GM21360 (cell line): ENCODE results near the gene RNASEH1.
A peak's percentile ranks its signal among the peaks of the same experiment; 100 is the strongest.
"Not testable (repeated sequence)": the region's sequence is repeated elsewhere in the genome, so short reads cannot be mapped to it uniquely, and the experiment has no call there.

Source experiments
- ATAC-seq: cut with Tn5 transposase; IDR thresholded peaks from one replicate; pipeline ENCODE4 v1.9.1; 2021; ENCODE audit warnings: mild to moderate bottlenecking, moderate library complexity; ENCODE audit not compliant: unreplicated experiment

RNASEH1 gene

DNA sequence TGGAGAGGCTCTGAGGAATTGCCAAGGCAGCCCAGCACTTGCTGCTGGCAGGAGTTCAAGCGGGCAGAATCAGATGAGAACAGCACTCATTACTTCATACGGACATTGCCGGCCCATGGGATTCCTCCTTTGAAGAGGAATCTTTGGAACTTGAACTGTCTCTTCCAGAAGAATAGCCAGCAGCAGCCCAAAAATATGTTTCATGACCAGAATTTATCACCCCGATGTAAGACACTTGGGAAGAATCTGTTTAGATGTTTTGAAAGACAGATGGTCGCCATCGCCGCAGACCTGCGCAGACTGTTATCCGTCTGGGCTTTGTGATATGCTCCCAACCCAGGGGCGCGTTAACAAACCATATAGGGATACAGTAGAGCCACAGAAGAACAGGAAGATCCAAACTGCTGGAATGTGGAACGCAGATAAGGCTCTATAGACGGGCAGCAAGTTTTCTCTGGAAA is 35.1 kb downstream of the RNASEH1 start:
- ATAC-seq = no peak

- no peak for ATAC-seq
Observed at GRCh38 chr2:3520591-3520990, 37.5 kb downstream of the RNASEH1 start.

GRCh38 chr2:3519255-3520205 is 38.6 kb downstream of the RNASEH1 start, which contains the start of gene ADI1:
Gene ADI1, minus strand, starts transcription at chr2:3519531. Its CDS starts 44 bp downstream, at chr2:3519487.
- peak; percentile 64 for ATAC-seq

DNA sequence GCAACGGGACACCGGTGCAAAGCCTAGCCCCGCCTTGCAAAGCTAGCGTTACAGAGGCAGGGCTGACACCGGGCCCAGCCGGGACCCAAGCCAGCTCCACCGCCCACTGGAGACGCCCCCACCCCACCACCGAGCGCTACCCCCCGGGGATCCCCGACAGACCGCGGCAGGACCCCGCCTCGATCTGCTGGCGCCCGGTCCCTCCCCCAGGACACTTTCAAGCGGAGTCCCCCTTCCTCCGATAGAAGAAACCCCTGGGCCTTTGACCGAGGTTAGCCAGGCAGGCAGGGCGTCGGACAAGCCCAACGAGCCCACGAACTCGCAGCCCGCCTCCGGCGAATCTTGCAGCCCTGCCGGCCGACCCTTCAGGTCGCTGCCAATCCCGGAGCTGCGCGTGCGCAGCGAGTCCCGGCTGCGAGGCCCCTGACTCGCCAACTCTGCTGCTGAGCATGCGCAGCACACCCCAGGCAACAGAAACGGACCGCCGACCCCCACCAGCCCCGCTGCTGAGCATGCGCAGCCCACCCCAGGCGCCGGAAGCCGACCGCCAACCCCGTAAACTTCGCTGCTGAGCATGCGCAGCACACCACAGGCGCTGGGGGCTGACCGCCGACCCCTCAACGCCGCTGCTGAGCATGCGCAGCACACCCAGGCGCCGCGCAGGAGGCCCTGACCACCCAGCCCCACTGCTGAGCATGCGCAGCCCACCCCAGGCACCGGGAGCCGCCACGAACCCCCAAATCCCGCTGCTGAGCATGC is 39.5 kb downstream of the RNASEH1 start:
- peak; percentile 80 for ATAC-seq

GRCh38 chr2:3517948-3518495 is 40.1 kb downstream of the RNASEH1 start:
- no peak for ATAC-seq

DNA sequence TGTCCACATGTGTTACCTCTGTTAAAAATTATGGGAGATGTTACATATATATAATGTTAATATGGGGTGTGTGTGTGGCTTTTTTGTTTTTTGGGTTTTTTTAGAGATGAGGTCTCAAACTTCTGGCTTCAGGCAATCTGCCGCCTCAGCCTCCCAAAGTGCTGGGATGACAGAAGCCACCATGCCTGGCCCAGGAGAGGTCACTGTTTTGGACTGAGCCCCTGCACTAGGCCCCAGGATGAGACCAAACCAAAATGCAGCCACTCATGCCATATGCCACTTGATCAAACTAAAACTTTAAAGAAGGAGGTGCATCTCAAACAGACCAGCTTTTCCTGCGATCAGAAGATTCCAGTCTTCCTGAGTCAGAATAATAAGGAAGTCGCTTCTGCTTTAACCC is 41.3 kb downstream of the RNASEH1 start:
- no peak for ATAC-seq

- not testable (repeated sequence) for ATAC-seq
Observed at GRCh38 chr2:3515438-3515837, 42.7 kb downstream of the RNASEH1 start.

DNA sequence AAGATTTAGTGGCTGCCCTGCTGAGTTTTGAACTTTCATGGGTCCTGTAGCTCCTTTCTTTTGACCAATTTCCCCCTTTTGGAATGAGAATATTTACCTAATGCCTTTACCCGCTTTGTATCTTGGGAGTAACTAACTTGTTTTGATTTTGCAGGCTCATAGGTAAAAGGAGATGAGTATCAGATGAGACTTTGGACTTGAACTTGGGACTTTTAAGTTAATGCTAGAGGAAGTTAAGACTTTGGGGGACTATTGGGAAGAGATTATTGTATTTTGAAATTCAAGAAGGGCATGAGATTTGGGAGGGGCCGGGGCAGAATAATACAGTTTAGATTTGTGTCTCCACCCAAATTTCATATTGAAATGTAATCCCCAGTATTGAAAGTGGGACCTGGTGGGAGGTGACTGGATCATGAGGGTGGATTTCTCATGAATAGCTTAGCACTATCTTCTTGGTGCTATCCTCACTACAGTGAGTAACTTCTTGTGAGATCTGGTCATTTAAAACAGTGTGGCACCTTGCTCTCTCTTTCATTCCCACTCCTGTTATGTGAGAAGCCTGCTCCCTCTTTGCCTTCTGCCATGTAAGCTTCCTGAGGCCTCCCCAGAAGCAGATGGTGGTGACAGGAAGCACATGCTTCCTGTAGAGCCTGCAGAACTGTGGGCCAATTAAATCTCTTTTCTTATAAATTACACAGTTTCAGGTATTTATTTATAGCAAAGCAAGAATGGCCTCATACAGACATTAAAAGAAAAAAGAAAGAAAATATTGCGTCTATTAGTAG is 44.9 kb downstream of the RNASEH1 start:
- ATAC-seq = no peak

- no peak for ATAC-seq
Observed at GRCh38 chr2:3512086-3512485, 46.0 kb downstream of the RNASEH1 start.

- no peak for ATAC-seq
Observed at GRCh38 chr2:3505771-3506170, 52.4 kb downstream of the RNASEH1 start.

DNA sequence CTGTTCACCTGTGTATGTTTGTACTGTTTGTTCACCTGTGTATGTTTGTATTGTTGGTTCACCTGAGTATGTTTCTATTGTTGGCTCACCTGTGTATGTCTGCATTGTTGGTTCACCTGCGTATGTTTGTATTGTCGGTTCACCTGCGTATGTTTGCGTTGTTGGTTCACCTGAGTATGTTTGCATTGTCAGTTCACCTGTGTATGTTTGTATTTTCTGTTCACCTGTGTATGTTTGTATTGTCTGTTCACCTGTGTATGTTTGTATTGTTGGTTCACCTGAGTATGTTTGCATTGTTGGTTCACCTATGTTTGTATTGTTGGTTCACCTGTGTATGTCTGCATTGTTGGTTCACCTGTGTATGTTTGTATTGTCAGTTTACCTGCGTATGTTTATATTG is 53.4 kb downstream of the RNASEH1 start:
- no peak for ATAC-seq

GRCh38 chr2:3503483-3503882 is 54.6 kb downstream of the RNASEH1 start:
- no peak for ATAC-seq

GRCh38 chr2:3503046-3503445 is 55.1 kb downstream of the RNASEH1 start:
- no peak for ATAC-seq

DNA sequence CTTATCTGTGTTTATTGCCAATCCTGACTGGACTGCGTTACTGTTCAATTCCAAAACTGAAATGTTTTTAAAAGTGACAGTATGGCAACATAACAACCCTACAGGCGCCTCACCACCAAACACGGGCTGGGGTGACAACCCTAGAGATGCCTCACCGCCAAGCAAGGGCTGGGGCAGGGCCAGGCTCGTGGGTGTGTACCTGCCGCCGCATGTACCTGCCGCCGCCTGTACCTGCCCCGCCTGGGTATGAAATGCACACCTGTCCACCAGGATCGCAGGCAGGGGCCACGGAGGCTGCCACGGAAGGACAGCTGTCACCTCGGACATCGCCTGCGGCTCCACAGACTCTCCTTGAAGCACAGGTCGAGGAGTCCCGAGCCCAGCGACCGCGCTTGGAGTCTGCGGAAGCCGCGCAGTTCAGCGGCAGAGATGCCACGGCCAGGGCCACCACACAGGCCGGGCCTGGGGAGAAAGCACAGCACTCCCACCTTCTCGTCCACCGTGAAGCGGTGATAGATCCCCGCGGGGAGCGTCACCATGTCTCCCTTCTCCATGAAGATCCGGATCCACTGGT is 57.7 kb downstream of the RNASEH1 start:
- ATAC-seq = no peak

DNA sequence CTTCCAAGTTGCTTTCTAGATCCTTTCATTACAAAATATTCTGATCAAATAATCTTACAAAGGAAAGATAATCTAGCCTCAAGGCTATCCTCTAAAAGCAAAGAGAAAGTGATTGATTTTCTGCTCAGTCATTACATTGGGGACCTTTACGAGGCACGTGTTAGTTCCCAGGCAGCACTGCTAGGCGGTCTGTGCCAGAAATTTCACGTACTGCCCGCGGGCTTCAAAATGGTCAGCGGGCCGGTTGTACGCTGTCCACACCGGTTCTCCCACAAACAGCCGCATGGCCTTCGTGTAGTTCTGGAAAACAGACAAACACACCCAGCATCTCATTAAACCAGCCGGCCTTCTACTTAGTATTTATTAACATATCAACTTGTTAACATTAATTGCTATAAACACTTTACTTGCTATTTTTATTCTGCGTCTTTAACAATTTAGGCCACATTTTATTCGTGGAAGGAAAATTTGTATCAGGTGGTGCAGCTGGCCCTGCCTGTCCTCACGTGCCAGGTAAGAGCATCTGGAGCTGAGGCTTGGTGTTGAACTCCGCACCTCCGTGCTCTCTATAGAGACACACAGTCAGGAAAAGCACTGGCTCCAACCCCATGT is 59.2 kb downstream of the RNASEH1 start:
- ATAC-seq = no peak

DNA sequence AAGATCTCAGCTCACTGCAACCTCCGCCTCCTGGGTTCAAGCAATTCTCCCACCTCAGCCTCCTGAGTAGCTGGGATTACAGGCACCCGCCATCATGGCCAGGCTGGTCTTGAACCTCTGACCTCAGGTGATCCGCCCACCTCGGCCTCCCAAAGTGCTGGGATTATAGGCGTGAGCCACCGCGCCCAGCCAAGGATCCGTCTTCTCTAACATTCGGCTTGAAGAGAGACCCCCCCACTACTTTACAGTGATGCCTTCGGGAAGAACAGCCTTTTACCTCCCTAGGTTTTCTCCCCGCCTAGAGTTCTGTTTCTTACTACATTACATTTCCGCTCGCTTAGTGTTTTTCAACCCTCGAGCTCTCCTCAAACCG is 61.4 kb downstream of the RNASEH1 start:
- not testable (repeated sequence) for ATAC-seq
